Measurements from ENCODE around the gene PROS1. TPM values are rescaled to one million over a fixed set of nuclear protein-coding genes. Genes with fewer than 3 reads are reported as not detected.

PROS1 gene
- total and polyA plus RNA-seq, 2 of the 4 experiments (the other 2 are of a cell fraction): 1.6 to 2.8 TPM

- Histone ChIP-seq H4K8ac (ENCODE audit: low read depth in 2 of 2, low read length in 2 of 2) (no peak overlapping the region), H3K56ac (ENCODE audit: extremely low read depth, insufficient read depth, low read length) (no peak overlapping the region), H2BK15ac (ENCODE audit: low read depth, low read length) (no peak overlapping the region), H3K27ac (ENCODE audit: insufficient read depth, low read length) (no peak overlapping the region), H3K27me3 (ENCODE audit: control insufficient read depth, insufficient read depth, low read length) (no peaks in the 10 kb centered on the region), H3K9ac (ENCODE audit: low read depth, low read length) (no peak overlapping the region), H3K4me3 (ENCODE audit: insufficient read depth, low read depth, low read length) (no peak overlapping the region), H2AFZ (replicated peaks; ENCODE audit: low read length, poor library complexity) (no peak overlapping the region), H2BK20ac (ENCODE audit: low read depth, low read length) (no peak overlapping the region), H3K9me1 (ENCODE audit: insufficient read depth, low read length) (peaks cover 3% of the 10 kb centered on the region; the same call in 1 of the 2 replicates), H3K4ac (ENCODE audit: low read depth, low read length) (no peak overlapping the region), H3K79me1 (ENCODE audit: low read depth in 1 of 2, low read length in 2 of 2) (peaks cover 7 to 18% of the 10 kb centered on the region in 2 experiments), H3K9me3 (ENCODE audit: control insufficient read depth, insufficient read depth, low read length) (no peaks in the 10 kb centered on the region), H4K20me1 (ENCODE audit: insufficient read depth, low read length) (no peaks in the 10 kb centered on the region), H4K5ac (ENCODE audit: low read depth, low read length) (no peak overlapping the region), H4K91ac (ENCODE audit: insufficient read depth, low read depth, low read length) (no peak overlapping the region), H3K14ac (replicated peaks; ENCODE audit: low read depth, low read length) (no peak overlapping the region), H3K23ac (ENCODE audit: low read depth, low read length) (no peak overlapping the region), H2BK5ac (ENCODE audit: low read depth, low read length, poor library complexity, severe bottlenecking) (no peak overlapping the region), H3K4me2 (ENCODE audit: low read depth, low read length) (no peak overlapping the region), H2BK120ac (ENCODE audit: low read depth, low read length) (no peak overlapping the region), H2AK9ac (replicated peaks; ENCODE audit: low read depth, low read length, poor library complexity) (no peak overlapping the region), H3K4me1 (ENCODE audit: control insufficient read depth, insufficient read depth, low read length) (no peaks in the 10 kb centered on the region; the same call in 1 of the 2 replicates), H3K36me3 (ENCODE audit: control insufficient read depth, insufficient read depth, low read length) (no peaks in the 10 kb centered on the region), H3K18ac (ENCODE audit: low read depth, low read length) (no peak overlapping the region), H2AK5ac (ENCODE audit: low read depth, low read length) (no peak overlapping the region)
- DNase-seq: no peak
- ChIA-PET POLR2A (ENCODE audit: unreplicated experiment) (no interaction called here), CTCF (no interaction called here)
- no TSS peak for BruUV-seq (replicated peaks)
- WGBS, 2 experiments (ENCODE audit: extremely low coverage in 2 of 2, insufficient read length in 1 of 2): 95% methylated on average over 8 of the region's 13 CpGs; no CpG with 5 or more reads in 1 of the 2 experiments
- dilution Hi-C loops (cut with HindIII; ENCODE audit: low sequenced_read_pairs, unreplicated experiment) (no loop called here), in situ Hi-C loops (cut with MboI; ENCODE audit: low sequenced_read_pairs) (no loop called here), intact Hi-C loops (cut with micrococcal nuclease) (no loop called here)
- no peak for ATAC-seq (ENCODE audit: low read depth)
- no peak for TF ChIP-seq MAFK (IDR thresholded peaks at IDR 0.05; ENCODE audit: low read depth, low read length)
- TF ChIP-seq USF2 (IDR thresholded peaks at IDR 0.05; ENCODE audit: low read depth, low read length): no peak
- no peak for TF ChIP-seq CHD1 (IDR thresholded peaks at IDR 0.05; ENCODE audit: low read depth, low read length)
- no peak for TF ChIP-seq RAD21 (IDR thresholded peaks at IDR 0.05; ENCODE audit: low read length)
- TF ChIP-seq ELK1 (IDR thresholded peaks at IDR 0.05; ENCODE audit: borderline replicate concordance, low read depth, low read length): no peak
These were observed 8.0 kb upstream of the PROS1 start for GRCh38 chr3:93981649-93982048.

All from IMR-90 (cell line).